CD14-positive monocyte (primary cell): Measurements from ENCODE around the gene CLTCL1. TPM values are rescaled to one million over a fixed set of nuclear protein-coding genes. Genes with fewer than 3 reads are reported as not detected.

Source experiments
- DNase-seq, 3 donors: peaks; one replicate each; pipeline ENCODE4 v3.0.0-alpha.2; 2011 to 2022
- H2AFZ ChIP-seq: 2 replicates; pipeline ENCODE4 v1.6.0; 2012; ENCODE audit warnings: mild to moderate bottlenecking, low read depth, low read length, inconsistent platforms; ENCODE audit not compliant: insufficient read depth, poor library complexity, severe bottlenecking
- H3K27ac ChIP-seq, 2 donors: 1 replicate in 1 of 2; 2 replicates in 1 of 2; pipeline ENCODE4 v1.5.1; 2012 to 2013; ENCODE audit warnings: low read length in 2 of 2, control low read depth in 1 of 2, inconsistent platforms in 1 of 2, low read depth in 1 of 2, mild to moderate bottlenecking in 1 of 2
- H3K27me3 ChIP-seq, 2 donors: one replicate each; pipeline versions ENCODE4 v1.6.0 to v1.6.1; 2011 to 2013; ENCODE audit warnings: low read length in 2 of 2; ENCODE audit not compliant: control insufficient read depth in 2 of 2, insufficient read depth in 2 of 2
- H3K36me3 ChIP-seq, 2 donors: replicated peaks in 1 of 2; 1 replicate in 1 of 2; 2 replicates in 1 of 2; pipeline versions ENCODE4 v1.5.1 to v1.6.1; 2012 to 2013; ENCODE audit warnings: low read length in 2 of 2, control low read depth in 1 of 2, inconsistent platforms in 1 of 2, mild to moderate bottlenecking in 1 of 2; ENCODE audit not compliant: insufficient read depth in 2 of 2, control insufficient read depth in 1 of 2
- H3K4me1 ChIP-seq, 2 donors: 1 replicate in 1 of 2; 2 replicates in 1 of 2; pipeline versions ENCODE4 v1.5.1 to v1.6.1; 2012 to 2013; ENCODE audit warnings: low read length in 2 of 2, control low read depth in 1 of 2, inconsistent platforms in 1 of 2, mild to moderate bottlenecking in 1 of 2, moderate library complexity in 1 of 2; ENCODE audit not compliant: insufficient read depth in 2 of 2, control insufficient read depth in 1 of 2
- H3K4me2 ChIP-seq: replicated peaks from 2 replicates; pipeline ENCODE3; 2012; ENCODE audit warnings: low read length, moderate library complexity, mild to moderate bottlenecking; ENCODE audit not compliant: poor library complexity, severe bottlenecking; ENCODE audit errors: extremely low read depth
- H3K4me3 ChIP-seq, 3 experiments: fragments of 200-600 bp in 1 of 3; sonication (generic) in 1 of 3; replicated peaks in 1 of 3; 1 replicate in 2 of 3; 2 replicates in 1 of 3; pipeline ENCODE4 v1.5.1; 2011 to 2013; ENCODE audit warnings: low read length in 3 of 3, mild to moderate bottlenecking in 3 of 3, control low read depth in 2 of 3, low read depth in 2 of 3, inconsistent platforms in 1 of 3, moderate library complexity in 1 of 3
- H3K79me2 ChIP-seq: 2 replicates; pipeline ENCODE4 v1.6.0; 2012; ENCODE audit warnings: mild to moderate bottlenecking, control low read depth, inconsistent platforms, low read length, moderate library complexity; ENCODE audit not compliant: insufficient read depth
- H3K9ac ChIP-seq: 2 replicates; pipeline ENCODE4 v1.6.0; 2017; ENCODE audit warnings: low read length, mild to moderate bottlenecking; ENCODE audit not compliant: insufficient read depth, poor library complexity, severe bottlenecking
- H3K9me3 ChIP-seq, 2 donors: replicated peaks in 1 of 2; 1 replicate in 1 of 2; 2 replicates in 1 of 2; pipeline versions ENCODE4 v1.5.1 to v1.6.1; 2012 to 2013; ENCODE audit warnings: low read length in 2 of 2, control low read depth in 1 of 2; ENCODE audit not compliant: control insufficient read depth in 1 of 2, insufficient read depth in 1 of 2
- H4K20me1 ChIP-seq: 2 replicates; pipeline ENCODE4 v1.6.0; 2012; ENCODE audit warnings: mild to moderate bottlenecking, low read length, control low read depth, moderate library complexity; ENCODE audit not compliant: insufficient read depth
- H3K27ac Mint-ChIP-seq, 7 donors: one replicate each; pipeline ENCODE4 v1.8.0; 2020; ENCODE audit warnings: mild to moderate bottlenecking in 7 of 7, mixed read lengths in 7 of 7, moderate library complexity in 6 of 7, inconsistent platforms in 2 of 7
- H3K27me3 Mint-ChIP-seq, 3 donors: one replicate each; pipeline ENCODE4 v1.8.0; 2021 to 2022; ENCODE audit warnings: low read depth in 3 of 3, mild to moderate bottlenecking in 3 of 3, mixed read lengths in 3 of 3, moderate library complexity in 3 of 3, inconsistent platforms in 1 of 3
- H3K36me3 Mint-ChIP-seq, 2 donors: one replicate each; pipeline ENCODE4 v1.8.0; 2020; ENCODE audit warnings: mixed read lengths in 2 of 2, inconsistent platforms in 1 of 2, mild to moderate bottlenecking in 1 of 2
- H3K4me1 Mint-ChIP-seq: one replicate; pipeline ENCODE4 v1.8.0; 2020; ENCODE audit warnings: mild to moderate bottlenecking, mixed read lengths
- H3K4me3 Mint-ChIP-seq, 2 donors: one replicate each; pipeline ENCODE4 v1.8.0; 2020; ENCODE audit warnings: mild to moderate bottlenecking in 2 of 2, mixed read lengths in 2 of 2, moderate library complexity in 1 of 2
- H3K9me3 Mint-ChIP-seq, 7 donors: one replicate each; pipeline ENCODE4 v1.8.0; 2020 to 2022; ENCODE audit warnings: mixed read lengths in 7 of 7, mild to moderate bottlenecking in 6 of 7, moderate library complexity in 6 of 7, inconsistent platforms in 2 of 7
- CTCF ChIP-seq: fragments of 200-600 bp; IDR thresholded peaks from one replicate; pipeline ENCODE4 v1.8.0; 2022; ENCODE audit warnings: antibody characterized with exemption, mild to moderate bottlenecking
- WGBS: methylation state at CpG from one replicate; pipeline ENCODE4 v1.1.5; 2013; ENCODE audit warnings: missing lambda C conversion rate; ENCODE audit not compliant: insufficient coverage; 5-methylcytosine and 5-hydroxymethylcytosine counted together
- intact Hi-C, 2 donors: fragments of 100-400 bp; cut with micrococcal nuclease; formaldehyde crosslinking; loops; one replicate each; pipeline versions ENCODE4 v1.15.0 to v1.15.1; 2023
- polyA plus RNA-seq, 3 donors: library from polyadenylated mRNA; depleted of rRNA in 1 of 3; unstranded in 2 of 3; stranded (reverse) in 1 of 3; fragments of 300-500 nt in 2 of 3; fragments of >200 nt in 1 of 3; fragmentation: Illumina TruSeq in 2 of 3; gene quantifications; 1 replicate in 2 of 3; 2 replicates in 1 of 3; pipeline ENCODE4 v1.2.3, GENCODE V29; 2012 to 2021

CLTCL1 gene
- polyA plus RNA-seq, 3 donors = 5.1 to 17.0 (median 6.1) TPM

GRCh38 chr22:19146215-19146968, 145.1 kb downstream of the CLTCL1 start:
- Mint-ChIP-seq H3K27me3 (peaks cover 41 to 45% (median 43%) of the 10 kb centered on the region in 3 donors), H3K9me3 (peaks cover 0 to 9% (median 7%) of the 10 kb centered on the region in 7 donors), H3K4me3 (peak overlapping the region in 1 of 2 donors; percentile 77), H3K36me3 (peaks cover 12 to 15% of the 10 kb centered on the region in 2 donors), H3K4me1 (peaks cover 15% of the 10 kb centered on the region), H3K27ac (peak overlapping the region in 1 of 7 donors; percentile 6)
- Histone ChIP-seq H3K27me3 (peaks cover 26 to 38% of the 10 kb centered on the region in 2 donors), H3K4me3 (no peak overlapping the region), H3K4me1 (peaks cover 16 to 21% of the 10 kb centered on the region in 2 donors), H4K20me1 (no peaks in the 10 kb centered on the region), H3K36me3 (peaks cover 12 to 13% of the 10 kb centered on the region in 2 donors), H3K27ac (no peak overlapping the region), H3K9ac (no peak overlapping the region), H3K9me3 (peaks cover 5 to 8% of the 10 kb centered on the region in 2 donors), H3K79me2 (peaks cover 16% of the 10 kb centered on the region), H3K4me2 (no peak overlapping the region), H2AFZ (no peak overlapping the region)
- 85% methylated on average over 9 of the region's 11 CpGs for WGBS
- TF ChIP-seq CTCF = no peak
- intact Hi-C loops = no loop called here
- no peak for DNase-seq

GRCh38 chr22:19143967-19144400, 147.5 kb downstream of the CLTCL1 start:
- peak overlapping the region; percentile 93 to 98 (median 96) for H3K27ac Mint-ChIP-seq
- intact Hi-C loops = loop anchor here in 1 of 2 donors (2.0 kb wide), 1 partner anchor 21 kb away; the partner anchor contains the start of gene DGCR2
- no peak for TF ChIP-seq CTCF
- Histone ChIP-seq H3K9ac (peak overlapping the region; percentile 86), H4K20me1 (no peaks in the 10 kb centered on the region), H3K9me3 (no peaks in the 10 kb centered on the region), H3K4me3 (peak overlapping the region; percentile 65 to 98 (median 96)), H3K4me2 (peak overlapping the region; percentile 92), H3K4me1 (peaks cover 12 to 13% of the 10 kb centered on the region in 2 donors), H3K27ac (peak overlapping the region; percentile 63 to 93), H3K79me2 (peaks cover 16% of the 10 kb centered on the region), H3K36me3 (peaks cover 36 to 37% of the 10 kb centered on the region in 2 donors), H3K27me3 (peaks cover 15 to 22% of the 10 kb centered on the region in 2 donors), H2AFZ (peak overlapping the region; percentile 96)
- peaks cover 10% of the 10 kb centered on the region for H3K4me1 Mint-ChIP-seq
- H3K27me3 Mint-ChIP-seq = peaks cover 27 to 30% (median 28%) of the 10 kb centered on the region in 3 donors
- H3K9me3 Mint-ChIP-seq = peaks cover 0 to 4% (median 0%) of the 10 kb centered on the region in 7 donors
- H3K4me3 Mint-ChIP-seq = peak overlapping the region; percentile 98 to 99
- WGBS = 2% methylated on average over 17 of the region's 17 CpGs
- peaks cover 30 to 39% of the 10 kb centered on the region in 2 donors for H3K36me3 Mint-ChIP-seq
- peak; percentile 16 to 53 (median 37) for DNase-seq
